Upper lobe of left lung (tissue), 6 donors: ENCODE data around the gene VAT1L. TPM values are rescaled to one million over a fixed set of nuclear protein-coding genes. Genes with fewer than 3 reads are reported as not detected.

Source experiments
- ATAC-seq, 2 donors: fragments of 200-7000 bp; cut with Tn5 transposase; one replicate each; pipeline ENCODE4 v1.9.1; 2022; ENCODE audit warnings: mild to moderate bottlenecking in 2 of 2, moderate library complexity in 2 of 2; ENCODE audit not compliant: low FRiP score in 2 of 2
- DNase-seq, 2 donors: peaks; one replicate each; pipeline ENCODE4 v3.0.0-alpha.2; 2019 to 2020
- H3K27ac ChIP-seq, 4 donors: fragments of 200-600 bp; sonication (generic); one replicate each; pipeline ENCODE4 v1.5.1; 2016 to 2019
- H3K27me3 ChIP-seq, 4 donors: fragments of 200-600 bp; sonication (generic); one replicate each; pipeline ENCODE4 v1.5.1; 2017 to 2019
- H3K36me3 ChIP-seq, 4 donors: fragments of 200-600 bp; sonication (generic); one replicate each; pipeline ENCODE4 v1.5.1; 2016 to 2019
- H3K4me1 ChIP-seq, 4 donors: fragments of 200-600 bp; sonication (generic); one replicate each; pipeline ENCODE4 v1.5.1; 2018 to 2019
- H3K4me3 ChIP-seq, 4 donors: fragments of 200-600 bp; sonication (generic); one replicate each; pipeline ENCODE4 v1.5.1; 2017 to 2019; ENCODE audit warnings: mild to moderate bottlenecking in 2 of 4, moderate library complexity in 1 of 4
- H3K9me3 ChIP-seq, 4 donors: fragments of 200-600 bp; sonication (generic); one replicate each; pipeline ENCODE4 v1.5.1; 2018 to 2019
- EP300 ChIP-seq, 4 donors: sonication (generic); formaldehyde crosslinking; IDR thresholded peaks; one replicate each; pipeline ENCODE4 v1.5.1; 2017; ENCODE audit warnings: antibody characterized with exemption in 4 of 4, control low read depth in 2 of 4
- POLR2A ChIP-seq, 4 donors: fragments of 450-650 bp; IDR thresholded peaks; one replicate each; pipeline ENCODE4 v1.5.1; 2016 to 2017; ENCODE audit warnings: antibody characterized with exemption in 4 of 4, mild to moderate bottlenecking in 2 of 4
- POLR2AphosphoS5 ChIP-seq, 2 donors: sonication (generic); formaldehyde crosslinking; IDR thresholded peaks; one replicate each; pipeline ENCODE4 v1.5.1; 2017; ENCODE audit warnings: antibody characterized with exemption in 2 of 2
- WGBS, 2 donors: methylation state at CpG; one replicate each; pipeline ENCODE4 v1.1.5; 2017 to 2018; 5-methylcytosine and 5-hydroxymethylcytosine counted together
- total RNA-seq, 6 donors: library from RNA; depleted of rRNA in 4 of 6; stranded (reverse); fragments of >200 nt in 4 of 6; gene quantifications; one replicate each; pipeline versions ENCODE4 v1.1.0 to v1.2.1, GENCODE V29; 2016 to 2021
- TF ChIP-seq, protein P1 (sequence below), 6 experiments: fragments of 450-650 bp in 4 of 6; fragments of 200-600 bp in 2 of 6; sonication (generic) in 2 of 6; IDR thresholded peaks; one replicate each; pipeline ENCODE4 v1.5.1; 2016 to 2019; ENCODE audit warnings: antibody characterized with exemption in 6 of 6
- donor health status: DM: no; HTN: no; CAD: no; lungs with moderate emphysema.
- donor health status: DM: no; HTN: yes; CAD: no; lungs with severe emphysema.

The VAT1L gene
- total RNA-seq, 6 donors from 2014 or later = under 0.01 to 0.59 (median 0.27) TPM; not detected in 2

DNA sequence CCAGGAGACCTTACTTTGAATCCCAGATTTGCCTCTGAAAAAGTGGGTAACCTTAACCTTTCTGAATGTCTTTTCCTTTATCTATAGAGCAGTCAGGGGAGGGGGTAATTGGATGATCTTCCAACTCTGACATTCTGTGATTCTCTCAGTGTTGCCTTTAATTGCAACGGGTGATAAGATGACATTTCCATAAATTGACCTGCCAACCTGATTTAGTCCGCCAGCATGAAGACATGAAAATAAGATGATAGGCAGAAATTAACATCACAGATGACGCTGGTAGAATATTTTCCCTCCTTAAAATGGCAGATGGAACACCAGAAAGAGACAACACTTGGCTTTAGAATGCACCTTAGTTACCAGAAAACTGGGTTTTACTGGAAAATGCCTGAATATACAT lies 72.6 kb downstream of the VAT1L start:
- no peak overlapping the region for H3K27ac ChIP-seq
- no peak overlapping the region for H3K4me3 ChIP-seq
- H3K4me1 ChIP-seq = no peaks in the 10 kb centered on the region
- DNase-seq (no peak), ATAC-seq (no peak)
- H3K36me3 ChIP-seq = no peaks in the 10 kb centered on the region
- H3K27me3 ChIP-seq = no peaks in the 10 kb centered on the region
- H3K9me3 ChIP-seq = no peaks in the 10 kb centered on the region
- TF ChIP-seq EP300 (IDR thresholded peaks at IDR 0.05) = no peak
- TF ChIP-seq, protein P1, sequence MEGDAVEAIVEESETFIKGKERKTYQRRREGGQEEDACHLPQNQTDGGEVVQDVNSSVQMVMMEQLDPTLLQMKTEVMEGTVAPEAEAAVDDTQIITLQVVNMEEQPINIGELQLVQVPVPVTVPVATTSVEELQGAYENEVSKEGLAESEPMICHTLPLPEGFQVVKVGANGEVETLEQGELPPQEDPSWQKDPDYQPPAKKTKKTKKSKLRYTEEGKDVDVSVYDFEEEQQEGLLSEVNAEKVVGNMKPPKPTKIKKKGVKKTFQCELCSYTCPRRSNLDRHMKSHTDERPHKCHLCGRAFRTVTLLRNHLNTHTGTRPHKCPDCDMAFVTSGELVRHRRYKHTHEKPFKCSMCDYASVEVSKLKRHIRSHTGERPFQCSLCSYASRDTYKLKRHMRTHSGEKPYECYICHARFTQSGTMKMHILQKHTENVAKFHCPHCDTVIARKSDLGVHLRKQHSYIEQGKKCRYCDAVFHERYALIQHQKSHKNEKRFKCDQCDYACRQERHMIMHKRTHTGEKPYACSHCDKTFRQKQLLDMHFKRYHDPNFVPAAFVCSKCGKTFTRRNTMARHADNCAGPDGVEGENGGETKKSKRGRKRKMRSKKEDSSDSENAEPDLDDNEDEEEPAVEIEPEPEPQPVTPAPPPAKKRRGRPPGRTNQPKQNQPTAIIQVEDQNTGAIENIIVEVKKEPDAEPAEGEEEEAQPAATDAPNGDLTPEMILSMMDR (IDR thresholded peaks at IDR 0.05) = no peak
- TF ChIP-seq POLR2AphosphoS5 (IDR thresholded peaks at IDR 0.05) = no peak
- no peak for TF ChIP-seq POLR2A (IDR thresholded peaks at IDR 0.05)
- WGBS, 2 donors = 83 to 92% methylated on average over 3 of the region's 3 CpGs

DNA sequence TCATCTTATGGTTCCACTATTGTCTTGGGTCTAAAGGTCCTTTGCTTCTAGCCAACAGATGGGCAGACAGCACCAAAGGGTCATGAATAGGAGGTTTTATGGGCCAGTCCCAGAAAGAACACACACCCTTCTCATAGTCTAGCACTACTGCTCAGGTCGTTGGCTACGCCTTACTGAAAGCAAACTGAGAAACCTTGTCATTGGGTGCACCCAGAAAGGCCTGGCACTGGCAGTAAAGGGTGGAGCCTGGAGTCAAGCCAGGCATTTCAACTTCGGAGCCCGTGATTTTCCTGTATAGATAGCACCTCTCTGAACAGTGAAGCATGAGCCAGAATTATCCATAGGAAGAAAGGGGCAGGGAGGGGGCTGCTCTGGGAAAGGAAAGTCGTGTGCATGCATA lies 74.9 kb downstream of the VAT1L start:
- Histone ChIP-seq H3K36me3 (no peaks in the 10 kb centered on the region), H3K4me1 (no peaks in the 10 kb centered on the region), H3K27ac (no peak overlapping the region), H3K4me3 (no peak overlapping the region), H3K9me3 (no peaks in the 10 kb centered on the region), H3K27me3 (no peaks in the 10 kb centered on the region)
- peak in 1 of 2 donors; percentile 27 for ATAC-seq
- DNase-seq = peak in 1 of 2 donors; percentile 28
- TF ChIP-seq POLR2AphosphoS5 (IDR thresholded peaks at IDR 0.05) (no peak), POLR2A (IDR thresholded peaks at IDR 0.05) (no peak), EP300 (IDR thresholded peaks at IDR 0.05) (no peak)
- TF ChIP-seq, protein P1 (IDR thresholded peaks at IDR 0.05) = no peak
- WGBS, 2 donors = 42 to 47% methylated on average over 5 of the region's 5 CpGs

DNA sequence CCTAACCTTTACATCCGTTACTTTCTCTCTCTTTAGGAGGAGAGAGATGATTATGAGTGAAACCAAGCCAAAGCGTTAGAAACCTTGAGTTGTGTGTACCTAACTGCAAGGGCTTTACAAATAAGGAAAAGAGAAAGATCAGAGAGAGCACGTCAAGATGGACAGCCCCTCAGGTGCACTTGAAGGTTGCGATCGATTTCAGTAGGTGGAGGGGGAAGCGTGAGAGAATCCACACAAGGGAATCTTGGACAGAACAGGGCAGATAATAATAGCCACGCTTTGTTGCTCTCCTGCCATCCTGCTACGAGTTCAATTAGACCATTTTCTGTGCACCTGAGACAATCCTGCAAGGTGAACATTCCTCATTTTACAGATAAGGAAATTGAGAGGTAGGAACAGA lies 78.4 kb downstream of the VAT1L start:
- no peak for TF ChIP-seq POLR2A (IDR thresholded peaks at IDR 0.05)
- H3K4me1 ChIP-seq = peaks cover 0 to 7% (median 3%) of the 10 kb centered on the region in 4 donors
- no peaks in the 10 kb centered on the region for H3K9me3 ChIP-seq
- no peak for ATAC-seq
- no peak for DNase-seq
- H3K27ac ChIP-seq = no peak overlapping the region
- H3K4me3 ChIP-seq = no peak overlapping the region
- H3K27me3 ChIP-seq = no peaks in the 10 kb centered on the region
- no peaks in the 10 kb centered on the region for H3K36me3 ChIP-seq
- WGBS, 2 donors = 68% methylated on average over 8 of the region's 8 CpGs

DNA sequence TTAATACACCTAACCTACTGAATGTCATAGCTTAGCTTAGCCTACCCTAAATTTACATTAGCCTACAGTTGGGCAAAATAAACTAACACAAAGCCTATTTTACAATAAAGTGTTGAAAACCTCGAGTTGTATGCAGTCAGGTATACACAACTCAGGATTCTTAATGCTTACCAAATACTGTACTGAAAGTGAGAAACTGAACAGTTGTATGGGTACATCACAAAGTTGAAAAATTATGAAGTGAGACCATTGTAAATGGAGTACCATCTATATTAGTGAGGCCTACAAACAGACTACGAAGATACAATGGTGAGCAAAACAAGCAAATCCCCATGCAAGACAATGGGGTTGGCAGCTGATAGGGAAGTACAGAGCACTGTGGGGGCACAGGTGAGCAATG lies 79.7 kb downstream of the VAT1L start:
- no peak overlapping the region for H3K27ac ChIP-seq
- DNase-seq (no peak), ATAC-seq (no peak)
- no peak overlapping the region for H3K4me3 ChIP-seq
- 90 to 91% methylated on average over 2 of the region's 2 CpGs for WGBS, 2 donors
- no peaks in the 10 kb centered on the region for H3K36me3 ChIP-seq
- no peaks in the 10 kb centered on the region for H3K9me3 ChIP-seq
- TF ChIP-seq, protein P1 (IDR thresholded peaks at IDR 0.05) = no peak
- H3K27me3 ChIP-seq = no peaks in the 10 kb centered on the region
- peaks cover 0 to 7% (median 3%) of the 10 kb centered on the region in 4 donors for H3K4me1 ChIP-seq

DNA sequence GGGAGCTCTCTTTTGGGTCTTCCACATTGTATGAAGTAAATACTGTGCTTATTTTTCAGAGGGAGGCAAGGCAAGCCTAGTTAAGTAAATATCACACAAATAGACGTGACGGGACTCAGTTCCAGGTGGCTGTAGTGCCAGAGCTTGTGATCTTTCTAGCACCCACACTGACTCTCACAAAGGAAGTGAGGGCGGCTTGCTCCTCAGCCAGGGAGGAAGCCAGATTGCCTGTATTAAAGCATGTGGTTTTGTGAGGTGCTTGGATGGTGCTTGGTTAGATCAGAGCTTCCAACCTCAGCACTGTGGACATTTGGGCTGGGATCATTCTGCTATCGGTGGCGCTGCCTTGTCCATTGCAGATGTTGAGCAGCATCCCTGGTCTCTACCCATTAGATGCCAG lies 80.1 kb downstream of the VAT1L start:
- H3K27ac ChIP-seq = no peak overlapping the region
- WGBS, 2 donors = 67 to 85% methylated on average over 5 of the region's 5 CpGs
- no peaks in the 10 kb centered on the region for H3K27me3 ChIP-seq
- H3K9me3 ChIP-seq = no peaks in the 10 kb centered on the region
- no peak for ATAC-seq
- H3K4me1 ChIP-seq = peaks cover 0 to 7% (median 3%) of the 10 kb centered on the region in 4 donors
- no peak for DNase-seq
- no peaks in the 10 kb centered on the region for H3K36me3 ChIP-seq
- TF ChIP-seq, protein P1 (IDR thresholded peaks at IDR 0.05) = no peak
- TF ChIP-seq EP300 (IDR thresholded peaks at IDR 0.05) (no peak), POLR2AphosphoS5 (IDR thresholded peaks at IDR 0.05) (no peak), POLR2A (IDR thresholded peaks at IDR 0.05) (no peak)
- H3K4me3 ChIP-seq = no peak overlapping the region
